ENCODE measurements around the gene ARHGAP24.
"Not testable (repeated sequence)": the region's sequence is repeated elsewhere in the genome, so short reads cannot be mapped to it uniquely, and the experiment has no call there.

ARHGAP24 gene

GRCh38 chr4:85500110-85500867 is 25.3 kb downstream of the ARHGAP24 start:
- Histone ChIP-seq H3K9me3 (no peaks in the 10 kb centered on the region), H3K4me1 (ENCODE audit: control insufficient read depth in 1 of 2, insufficient read depth in 1 of 2, low read depth in 1 of 2, low read length in 1 of 2) (peaks cover 30 to 37% of the 10 kb centered on the region in 2 experiments), H3K4me3 (ENCODE audit: low read depth in 1 of 2, low read length in 1 of 2) (no peak overlapping the region), H3K27me3 (no peaks in the 10 kb centered on the region), H3K27ac (no peak overlapping the region), H3K36me3 (no peaks in the 10 kb centered on the region)
- no peak for TF ChIP-seq CTCF (IDR thresholded peaks at IDR 0.05)

DNA sequence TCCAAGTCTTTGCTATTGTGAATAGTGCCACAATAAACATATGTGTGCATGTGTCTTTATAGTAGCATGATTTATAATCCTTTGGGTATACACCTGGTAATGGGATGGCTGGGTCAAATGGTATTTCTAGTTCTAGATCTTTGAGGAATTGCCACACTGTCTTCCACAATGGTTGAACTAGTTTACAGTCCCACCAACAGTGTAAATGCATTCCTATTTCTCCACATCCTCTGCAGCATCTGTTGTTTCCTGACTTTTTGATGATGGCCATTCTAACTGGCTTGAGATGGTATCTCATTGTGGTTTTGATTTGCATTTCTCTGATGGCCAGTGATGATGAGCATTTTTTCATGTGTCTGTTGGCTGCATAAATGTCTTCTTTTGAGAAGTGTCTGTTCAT is 26.2 kb downstream of the ARHGAP24 start:
- H3K27me3 ChIP-seq; H3K27ac ChIP-seq; H3K9me3 ChIP-seq; H3K36me3 ChIP-seq; H3K4me3 ChIP-seq (ENCODE audit: low read depth in 1 of 2, low read length in 1 of 2): not testable (repeated sequence)
- H3K4me1 ChIP-seq (ENCODE audit: control insufficient read depth in 1 of 2, insufficient read depth in 1 of 2, low read depth in 1 of 2, low read length in 1 of 2), result peaks cover 30 to 37% of the 10 kb centered on the region in 2 experiments

DNA sequence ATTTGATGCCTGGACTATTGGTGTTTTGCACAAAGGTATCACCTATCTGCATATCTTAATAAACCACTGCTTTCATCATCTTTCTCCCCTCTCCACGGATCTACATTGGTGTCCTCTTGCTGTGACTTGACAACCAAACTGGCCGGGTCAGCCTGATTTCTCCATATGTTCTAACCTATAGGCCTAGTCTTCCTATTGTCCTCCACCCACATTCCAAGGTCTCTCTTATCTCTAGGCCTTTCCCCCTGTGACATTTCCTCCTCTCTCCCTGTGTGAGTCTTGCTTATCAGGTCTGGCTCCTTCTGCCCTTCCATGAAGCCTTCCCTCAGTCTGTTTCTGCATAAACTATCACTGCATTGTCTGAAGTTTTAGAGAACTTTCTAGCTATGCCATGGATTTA is 33.7 kb downstream of the ARHGAP24 start:
- H3K4me1 ChIP-seq (ENCODE audit: control insufficient read depth in 1 of 2, insufficient read depth in 1 of 2, low read depth in 1 of 2, low read length in 1 of 2), result peaks cover 2 to 5% of the 10 kb centered on the region in 2 experiments
- no peak for TF ChIP-seq CTCF (IDR thresholded peaks at IDR 0.05)
- no peak overlapping the region for H3K27ac ChIP-seq

GRCh38 chr4:85509882-85510631 is 35.1 kb downstream of the ARHGAP24 start:
- H3K9me3 ChIP-seq, result no peaks in the 10 kb centered on the region
- no peak for TF ChIP-seq CTCF (IDR thresholded peaks at IDR 0.05)
- no peaks in the 10 kb centered on the region for H3K36me3 ChIP-seq
- no peak overlapping the region for H3K27ac ChIP-seq
- no peak overlapping the region for H3K4me3 ChIP-seq (ENCODE audit: low read depth in 1 of 2, low read length in 1 of 2)
- no peaks in the 10 kb centered on the region for H3K27me3 ChIP-seq
- peaks cover 2 to 5% of the 10 kb centered on the region in 2 experiments for H3K4me1 ChIP-seq (ENCODE audit: control insufficient read depth in 1 of 2, insufficient read depth in 1 of 2, low read depth in 1 of 2, low read length in 1 of 2)

More for the DNA sequence above, 33.7 kb downstream of the ARHGAP24 start:
- no peaks in the 10 kb centered on the region for H3K27me3 ChIP-seq
- H3K4me3 ChIP-seq (ENCODE audit: low read depth in 1 of 2, low read length in 1 of 2), result no peak overlapping the region
- no peaks in the 10 kb centered on the region for H3K36me3 ChIP-seq
- H3K9me3 ChIP-seq, result no peaks in the 10 kb centered on the region

GRCh38 chr4:85510632-85510984 is 35.7 kb downstream of the ARHGAP24 start:
- H3K9me3 ChIP-seq, result no peaks in the 10 kb centered on the region
- H3K36me3 ChIP-seq, result no peaks in the 10 kb centered on the region
- no peak for TF ChIP-seq CTCF (IDR thresholded peaks at IDR 0.05)

More at GRCh38 chr4:85510632-85510984, 35.7 kb downstream of the ARHGAP24 start:
- no peak overlapping the region for H3K27ac ChIP-seq
- no peaks in the 10 kb centered on the region for H3K27me3 ChIP-seq
- H3K4me1 ChIP-seq (ENCODE audit: control insufficient read depth in 1 of 2, insufficient read depth in 1 of 2, low read depth in 1 of 2, low read length in 1 of 2), result peaks cover 2 to 5% of the 10 kb centered on the region in 2 experiments
- H3K4me3 ChIP-seq (ENCODE audit: low read depth in 1 of 2, low read length in 1 of 2), result no peak overlapping the region

Data from neutrophil (primary cell).